Right lobe of liver (tissue), 6 donors: ENCODE results near the gene PYGM. TPM values are rescaled to one million over a fixed set of nuclear protein-coding genes. Genes with fewer than 3 reads are reported as not detected.

Experiments used
- ATAC-seq, 4 donors: fragments of 200-7000 bp; cut with Tn5 transposase; one replicate each; pipeline ENCODE4 v1.9.1; 2020; ENCODE audit warnings: mild to moderate bottlenecking in 4 of 4, moderate library complexity in 4 of 4
- DNase-seq, 3 donors: peaks; one replicate each; pipeline ENCODE4 v3.0.0-alpha.2; 2020
- H3K27ac ChIP-seq, 3 donors: fragments of 200-600 bp; one replicate each; pipeline ENCODE4 v1.8.0; 2022
- H3K27me3 ChIP-seq, 2 donors: fragments of 200-600 bp; one replicate each; pipeline ENCODE4 v1.8.0; 2022
- H3K36me3 ChIP-seq, 4 donors: fragments of 200-600 bp; sonication (generic) in 1 of 4; one replicate each; pipeline versions ENCODE4 v1.5.1 to v1.8.0; 2017 to 2022; ENCODE audit warnings: control low read depth in 1 of 4
- H3K4me1 ChIP-seq, 4 donors: fragments of 200-600 bp; sonication (generic) in 1 of 4; one replicate each; pipeline versions ENCODE4 v1.5.1 to v1.8.0; 2017 to 2022; ENCODE audit warnings: control low read depth in 1 of 4
- H3K4me3 ChIP-seq, 3 donors: fragments of 200-600 bp; one replicate each; pipeline ENCODE4 v1.8.0; 2022
- H3K9me3 ChIP-seq, 4 donors: fragments of 200-600 bp; sonication (generic) in 1 of 4; one replicate each; pipeline versions ENCODE4 v1.5.1 to v1.8.0; 2017 to 2022; ENCODE audit warnings: control low read depth in 1 of 4
- CTCF ChIP-seq, 4 donors: fragments of 200-600 bp in 3 of 4; fragments of 450-650 bp in 1 of 4; IDR thresholded peaks; one replicate each; pipeline versions ENCODE4 v1.5.1 to v1.8.0; 2016 to 2022; ENCODE audit warnings: antibody characterized with exemption in 4 of 4, mild to moderate bottlenecking in 2 of 4
- POLR2A ChIP-seq: fragments of 450-650 bp; IDR thresholded peaks from one replicate; pipeline ENCODE4 v1.6.1; 2017; ENCODE audit warnings: antibody characterized with exemption, mild to moderate bottlenecking
- WGBS: methylation state at CpG from one replicate; pipeline ENCODE4 v1.1.6; 2018; ENCODE audit warnings: low coverage, low lambda C conversion rate; ENCODE audit not compliant: insufficient coverage; ENCODE audit errors: missing lambda C conversion rate; 5-methylcytosine and 5-hydroxymethylcytosine counted together
- intact Hi-C, 2 donors: fragments of 100-400 bp; cut with DNase I; formaldehyde crosslinking; loops; one replicate each; pipeline versions ENCODE4 v1.11.2 to v1.14.1; 2022
- total RNA-seq, 6 experiments: library from RNA; depleted of rRNA in 2 of 6; stranded (reverse); fragments of >200 nt in 2 of 6; fragmentation: NEBNext Ultra II Directional in 3 of 6; extraction: Animal tissue kit (Norgen Biotek cat#: 25700) in 3 of 6; gene quantifications; one replicate each; pipeline versions ENCODE4 v1.1.0 to v1.2.4, GENCODE V29; 2016 to 2023
- donor health status: DM: no; HTN: yes; CAD: no.
- donor health status: DM: no; HTN: no; CAD: no.
- donor health status: DM: no; HTN: no; CAD: no.
- donor health status: DM: no; HTN: yes; CAD: no.
- donor health status: DM: no; HTN: yes; CAD: no.

Gene PYGM
- total RNA-seq, 6 experiments from 2014 or later, result 0.24 to 1.4 (median 0.47) TPM

- H3K36me3 ChIP-seq, result no peaks in the 10 kb centered on the region
- WGBS, result 20% methylated on average over 2 of the region's 9 CpGs
- no peaks in the 10 kb centered on the region for H3K27me3 ChIP-seq
- intact Hi-C loops, result no loop called here
- H3K4me3 ChIP-seq, result no peak overlapping the region
- peaks cover 0 to 41% (median 11%) of the 10 kb centered on the region in 4 donors for H3K4me1 ChIP-seq
- TF ChIP-seq CTCF (IDR thresholded peaks at IDR 0.05), result no peak
- no peak for TF ChIP-seq POLR2A
- DNase-seq, result no peak
- no peaks in the 10 kb centered on the region for H3K9me3 ChIP-seq
- H3K27ac ChIP-seq, result no peak overlapping the region
- no peak for ATAC-seq
Measured at GRCh38 chr11:64723907-64724862, 35.6 kb downstream of the PYGM start.

DNA sequence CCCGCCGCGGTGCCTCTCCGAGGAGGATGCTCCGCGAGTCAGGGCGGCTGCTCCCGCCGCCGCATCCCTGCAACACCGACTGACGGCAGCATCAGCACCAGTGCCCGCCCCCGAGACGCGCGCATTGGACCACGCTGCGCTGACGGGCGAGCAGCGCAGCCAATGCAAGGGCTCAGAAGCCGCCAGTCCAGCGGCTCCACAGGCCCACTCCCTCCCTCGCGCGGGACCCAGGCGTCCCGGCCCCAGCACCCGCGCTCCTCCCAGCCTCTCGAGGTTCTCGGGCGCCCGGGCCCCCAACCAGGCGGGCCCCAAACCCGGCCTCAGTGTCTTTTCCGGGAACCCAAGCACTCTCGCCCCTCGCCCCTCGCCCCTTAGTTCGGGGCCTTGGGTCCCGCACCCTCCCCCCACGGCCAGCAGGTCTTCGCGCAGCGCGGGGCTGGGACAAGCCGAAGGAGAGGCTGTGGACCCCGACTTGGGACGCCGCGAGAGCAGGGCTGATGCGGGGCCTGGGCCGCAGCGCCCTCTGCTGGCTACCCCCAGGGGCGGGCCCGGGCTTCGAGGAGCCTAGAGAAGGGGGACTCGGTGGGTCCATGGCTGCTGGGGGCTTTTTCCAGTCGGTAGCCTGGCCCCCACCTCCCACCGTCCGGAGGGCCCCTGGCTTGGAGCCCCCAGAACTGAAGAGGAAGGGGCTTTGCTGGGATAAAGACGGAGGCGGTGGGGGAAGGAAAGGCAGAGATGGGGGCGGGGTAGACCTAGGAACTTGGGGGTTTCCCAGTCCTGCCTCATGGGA is 36.5 kb downstream of the PYGM start, which contains the start of gene NRXN2:
TSS of gene NRXN2 (minus strand) at position 81 of the 790 bp plus-strand sequence. CDS start 9,498 bp downstream, outside the sequence.
- Histone ChIP-seq H3K36me3 (no peaks in the 10 kb centered on the region), H3K4me3 (peak within 1 kb of the TSS; percentile 48 to 63 (median 53)), H3K27ac (no peak within 1 kb of the TSS), H3K9me3 (no peaks in the 10 kb centered on the region), H3K4me1 (peaks cover 0 to 41% (median 11%) of the 10 kb centered on the region in 4 donors), H3K27me3 (no peaks in the 10 kb centered on the region)
- intact Hi-C loops, result no loop called here
- 34% methylated on average over 4 of the region's 66 CpGs for WGBS
- peak; percentile 80 to 86 (median 84) for ATAC-seq
- TF ChIP-seq POLR2A (no peak), CTCF (IDR thresholded peaks at IDR 0.05) (peak; percentile 66 to 93 (median 81))
- peak; percentile 77 to 89 (median 84) for DNase-seq

- no peak for ATAC-seq
- intact Hi-C loops, result no loop called here
- Histone ChIP-seq H3K4me3 (no peak overlapping the region), H3K4me1 (peaks cover 0 to 33% (median 11%) of the 10 kb centered on the region in 4 donors), H3K27me3 (no peaks in the 10 kb centered on the region), H3K27ac (no peak overlapping the region), H3K9me3 (no peaks in the 10 kb centered on the region), H3K36me3 (no peaks in the 10 kb centered on the region)
- no peak for DNase-seq
- WGBS, result 14% methylated on average over 17 of the region's 36 CpGs
- TF ChIP-seq POLR2A (no peak), CTCF (IDR thresholded peaks at IDR 0.05) (no peak)
Measured at GRCh38 chr11:64722141-64723065, 37.4 kb downstream of the PYGM start.

DNA sequence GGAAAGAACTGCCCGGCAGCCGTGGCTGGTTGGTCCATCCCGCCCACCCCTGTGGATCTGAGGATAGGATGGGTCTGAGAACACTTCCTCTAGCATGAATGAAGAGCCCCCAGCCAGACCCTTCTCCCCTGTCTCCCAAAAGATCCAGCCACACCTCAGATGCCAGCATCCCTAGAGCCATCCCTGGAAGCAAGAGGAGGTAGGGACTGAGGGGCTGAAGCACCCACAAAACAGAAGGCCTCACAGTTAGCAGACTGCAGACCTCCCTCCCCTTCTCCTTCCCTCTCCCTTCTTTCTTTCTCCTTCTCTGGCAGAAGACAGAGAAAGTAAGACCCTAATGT is 38.4 kb downstream of the PYGM start:
- Histone ChIP-seq H3K27me3 (no peaks in the 10 kb centered on the region), H3K27ac (no peak overlapping the region), H3K9me3 (no peaks in the 10 kb centered on the region), H3K4me3 (no peak overlapping the region), H3K36me3 (no peaks in the 10 kb centered on the region), H3K4me1 (peaks cover 0 to 33% (median 11%) of the 10 kb centered on the region in 4 donors)
- no CpG with 5 or more reads among the region's 3 CpGs for WGBS
- ATAC-seq (no peak), DNase-seq (no peak)
- TF ChIP-seq CTCF (IDR thresholded peaks at IDR 0.05) (no peak), POLR2A (no peak)
- intact Hi-C loops, result no loop called here
